SK-N-SH treated with all-trans-retinoic acid at 6 μM for 48 hours (cell line): ENCODE data around the gene KRTAP6-2.

ENCODE experiments used
- ARNTL ChIP-seq: fragments of 450-650 bp; formaldehyde crosslinking; IDR thresholded peaks from 2 replicates; pipeline ENCODE4 v1.5.0; 2020; ENCODE audit warnings: low read depth, mild to moderate bottlenecking, moderate library complexity, borderline replicate concordance
- CREB5 ChIP-seq: fragments of 250-450 bp; sonication (Bioruptor Pico); IDR thresholded peaks from 2 replicates; pipeline ENCODE4 v1.5.1; 2020; ENCODE audit warnings: low read depth, mild to moderate bottlenecking, moderate library complexity
- GLIS3 ChIP-seq: fragments of 250-450 bp; sonication (Bioruptor Pico); IDR thresholded peaks from 2 replicates; pipeline ENCODE4 v1.5.0; 2020; ENCODE audit warnings: mild to moderate bottlenecking, moderate library complexity
- POU6F1 ChIP-seq: fragments of 250-450 bp; sonication (Bioruptor Pico); IDR thresholded peaks from 2 replicates; pipeline ENCODE4 v1.8.0; 2021; ENCODE audit warnings: low read depth, mild to moderate bottlenecking, moderate library complexity, borderline replicate concordance
- RARB ChIP-seq: fragments of 250-450 bp; sonication (Bioruptor Pico); IDR thresholded peaks from 2 replicates; pipeline ENCODE4 v1.8.0; 2021; ENCODE audit warnings: mild to moderate bottlenecking, moderate library complexity
- TCF4 ChIP-seq: fragments of 250-450 bp; sonication (Bioruptor Pico); IDR thresholded peaks from 2 replicates; pipeline ENCODE4 v1.8.0; 2021; ENCODE audit warnings: mild to moderate bottlenecking, moderate library complexity, borderline replicate concordance
- TSHZ2 ChIP-seq: fragments of 250-450 bp; sonication (Bioruptor Pico); IDR thresholded peaks from 2 replicates; pipeline ENCODE4 v1.5.0; 2020; ENCODE audit warnings: mild to moderate bottlenecking, moderate library complexity
- ZC3H10 ChIP-seq: fragments of 250-450 bp; sonication (Bioruptor Pico); IDR thresholded peaks from 2 replicates; pipeline ENCODE4 v1.5.1; 2021; ENCODE audit warnings: mild to moderate bottlenecking, moderate library complexity
- ZFP3 ChIP-seq: fragments of 250-450 bp; sonication (Bioruptor Pico); IDR thresholded peaks from 2 replicates; pipeline ENCODE4 v1.5.0; 2020; ENCODE audit warnings: mild to moderate bottlenecking, moderate library complexity
- ZFP30 ChIP-seq: fragments of 450-650 bp; formaldehyde crosslinking; IDR thresholded peaks from 2 replicates; pipeline ENCODE4 v1.5.0; 2022; ENCODE audit warnings: mild to moderate bottlenecking, moderate library complexity
- ZNF565 ChIP-seq: fragments of 450-650 bp; formaldehyde crosslinking; conservative IDR thresholded peaks from 2 replicates; pipeline ENCODE4 v1.5.0; 2020; ENCODE audit warnings: low read depth, mild to moderate bottlenecking, moderate library complexity
- ZNF70 ChIP-seq: fragments of 450-650 bp; formaldehyde crosslinking; IDR thresholded peaks from 2 replicates; pipeline ENCODE4 v1.5.0; 2020; ENCODE audit warnings: mild to moderate bottlenecking, moderate library complexity
- TF ChIP-seq, protein P1 (sequence below): fragments of 250-450 bp; sonication (Bioruptor Pico); IDR thresholded peaks from 2 replicates; pipeline ENCODE4 v1.8.0; 2020; ENCODE audit warnings: mild to moderate bottlenecking, moderate library complexity, borderline replicate concordance

- TF ChIP-seq ZNF565 (CRISPR knock-in tag) (no peak), ZC3H10 (CRISPR knock-in tag) (no peak), GLIS3 (no peak), CREB5 (CRISPR knock-in tag) (no peak), RARB (CRISPR knock-in tag) (no peak), ZFP30 (CRISPR knock-in tag) (no peak), ZNF70 (CRISPR knock-in tag) (no peak), ZFP3 (no peak), TSHZ2 (CRISPR knock-in tag) (no peak), POU6F1 (no peak), ARNTL (CRISPR knock-in tag) (no peak), TCF4 (CRISPR knock-in tag) (no peak)
- TF ChIP-seq, protein P1, sequence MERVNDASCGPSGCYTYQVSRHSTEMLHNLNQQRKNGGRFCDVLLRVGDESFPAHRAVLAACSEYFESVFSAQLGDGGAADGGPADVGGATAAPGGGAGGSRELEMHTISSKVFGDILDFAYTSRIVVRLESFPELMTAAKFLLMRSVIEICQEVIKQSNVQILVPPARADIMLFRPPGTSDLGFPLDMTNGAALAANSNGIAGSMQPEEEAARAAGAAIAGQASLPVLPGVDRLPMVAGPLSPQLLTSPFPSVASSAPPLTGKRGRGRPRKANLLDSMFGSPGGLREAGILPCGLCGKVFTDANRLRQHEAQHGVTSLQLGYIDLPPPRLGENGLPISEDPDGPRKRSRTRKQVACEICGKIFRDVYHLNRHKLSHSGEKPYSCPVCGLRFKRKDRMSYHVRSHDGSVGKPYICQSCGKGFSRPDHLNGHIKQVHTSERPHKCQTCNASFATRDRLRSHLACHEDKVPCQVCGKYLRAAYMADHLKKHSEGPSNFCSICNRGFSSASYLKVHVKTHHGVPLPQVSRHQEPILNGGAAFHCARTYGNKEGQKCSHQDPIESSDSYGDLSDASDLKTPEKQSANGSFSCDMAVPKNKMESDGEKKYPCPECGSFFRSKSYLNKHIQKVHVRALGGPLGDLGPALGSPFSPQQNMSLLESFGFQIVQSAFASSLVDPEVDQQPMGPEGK (CRISPR knock-in tag): no peak
Measured at GRCh38 chr21:30612132-30612531, 13.4 kb upstream of the KRTAP6-2 start.
